Stimulated activated CD4-positive, alpha-beta T cell treated with anti-CD3 and anti-CD28 coated beads, Interleukin-2, amount 100 ng/mL, for 24 hours (primary cell): Measurements from ENCODE around the gene MEGF11.
A peak's percentile ranks its signal among the peaks of the same experiment; 100 is the strongest.
"Not testable (repeated sequence)": the region's sequence is repeated elsewhere in the genome, so short reads cannot be mapped to it uniquely, and the experiment has no call there.

Source experiments
- DNase-seq, 2 donors: peaks; one replicate each; pipeline ENCODE4 v3.0.0-alpha.2; 2020

Gene MEGF11

DNA sequence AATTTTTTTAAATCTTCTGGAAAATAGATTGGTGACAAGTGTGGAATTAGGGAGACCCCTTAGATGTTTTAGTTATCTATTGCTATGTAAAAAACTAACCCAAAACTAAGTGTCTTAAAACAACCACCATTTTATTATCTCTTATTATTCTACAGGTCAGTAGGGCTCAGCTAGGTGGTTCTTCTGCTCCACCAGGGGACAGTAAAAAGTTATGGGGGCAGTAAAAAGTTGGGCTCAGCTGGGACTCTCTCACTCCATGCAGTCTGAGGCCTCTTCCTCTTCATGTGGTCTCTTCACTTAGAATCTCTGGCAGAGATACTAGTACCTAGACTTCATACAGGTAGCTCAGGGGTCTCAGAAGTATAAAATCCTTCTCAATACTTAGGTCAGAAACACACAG, 21.8 kb upstream of the MEGF11 start:
- no peak for DNase-seq

GRCh38 chr15:66270932-66271331, 17.4 kb upstream of the MEGF11 start:
- no peak for DNase-seq

DNA sequence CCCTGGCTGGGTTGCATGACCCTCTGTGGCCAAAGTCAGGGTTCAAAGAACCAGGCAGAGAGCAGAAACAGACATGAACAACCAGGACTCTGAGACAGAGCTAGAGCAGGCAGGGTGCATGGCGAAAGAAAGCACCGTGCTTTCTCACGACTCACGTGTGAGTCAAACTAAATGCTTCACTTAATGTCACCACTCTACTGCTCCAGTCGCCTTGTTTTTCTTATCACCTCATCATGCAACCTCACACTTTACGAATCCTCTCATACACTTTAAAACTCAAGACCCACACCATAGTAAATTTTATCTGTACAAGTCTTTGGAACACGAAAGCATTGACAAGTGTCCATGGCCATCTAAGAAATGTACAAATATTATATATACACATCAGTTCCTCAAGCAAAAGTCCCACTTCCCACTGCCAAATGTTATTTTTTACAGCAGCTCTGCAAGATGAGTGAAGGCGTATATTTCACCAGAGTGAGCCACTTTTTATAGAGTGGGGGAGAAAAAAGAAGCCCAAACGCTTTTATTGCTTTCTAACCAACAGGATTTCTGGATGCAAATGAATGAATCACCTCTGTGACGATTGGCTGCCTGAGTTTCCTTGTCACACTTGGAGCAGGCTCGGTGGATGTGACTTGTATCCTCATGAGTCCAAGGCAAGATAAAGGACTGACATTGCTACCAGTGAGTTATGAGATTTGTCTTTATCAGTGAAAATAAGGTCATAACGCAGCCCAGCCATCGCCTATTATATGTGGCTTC, 16.0 kb upstream of the MEGF11 start:
- no peak for DNase-seq

DNA sequence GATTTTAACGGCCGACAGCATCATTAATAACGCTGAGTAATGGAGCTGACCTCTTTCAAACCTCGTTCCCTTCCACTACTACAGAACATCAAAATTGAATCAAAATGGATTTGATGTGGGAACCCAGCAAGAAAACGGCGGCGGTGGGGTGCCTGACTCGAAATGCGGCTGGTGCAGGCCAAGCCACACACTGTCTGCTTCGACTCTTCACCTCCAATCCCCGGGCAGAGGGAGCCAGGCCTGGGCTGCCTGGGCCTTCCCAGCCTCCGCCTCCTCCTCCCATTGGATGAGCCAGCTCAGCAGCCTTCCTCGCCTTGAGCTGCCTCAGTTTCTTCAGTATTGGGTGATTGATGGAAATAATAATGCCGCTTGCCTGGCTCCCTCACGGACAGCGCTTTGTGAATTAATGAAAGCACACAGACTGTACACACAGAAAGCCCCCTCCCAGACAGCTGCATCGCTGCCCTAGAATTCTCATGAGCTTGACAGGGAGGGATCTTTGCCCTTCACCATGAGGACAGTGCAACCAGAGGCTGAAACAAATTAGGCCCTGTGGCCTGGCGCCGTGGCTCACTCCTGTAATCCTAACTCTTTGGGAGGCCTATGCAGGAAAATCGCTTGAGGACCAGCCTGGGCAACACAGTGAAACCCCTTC, 11.4 kb upstream of the MEGF11 start:
- DNase-seq, result no peak

DNA sequence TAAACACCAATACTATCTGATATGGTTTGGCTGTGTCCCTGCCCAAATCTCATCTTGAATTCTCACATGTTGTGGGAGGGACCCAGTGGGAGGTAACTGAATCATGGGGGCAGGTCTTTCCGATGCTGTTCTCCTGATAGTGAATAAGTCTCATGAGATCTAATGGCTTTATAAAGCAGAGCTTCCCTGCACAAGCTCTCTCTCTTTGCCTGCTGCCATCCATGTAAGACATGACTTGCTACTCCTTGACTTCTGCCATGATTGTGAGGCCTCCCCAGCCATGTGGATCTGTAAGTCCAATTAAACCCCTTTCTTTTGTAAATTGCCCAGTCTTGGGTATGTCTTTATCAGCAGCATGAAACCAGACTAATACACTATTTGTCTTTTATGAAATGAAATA, 9.3 kb upstream of the MEGF11 start:
- not testable (repeated sequence) for DNase-seq

GRCh38 chr15:66261056-66261455, 7.5 kb upstream of the MEGF11 start:
- no peak for DNase-seq

GRCh38 chr15:66256692-66257091, 3.1 kb upstream of the MEGF11 start:
- no peak for DNase-seq

DNA sequence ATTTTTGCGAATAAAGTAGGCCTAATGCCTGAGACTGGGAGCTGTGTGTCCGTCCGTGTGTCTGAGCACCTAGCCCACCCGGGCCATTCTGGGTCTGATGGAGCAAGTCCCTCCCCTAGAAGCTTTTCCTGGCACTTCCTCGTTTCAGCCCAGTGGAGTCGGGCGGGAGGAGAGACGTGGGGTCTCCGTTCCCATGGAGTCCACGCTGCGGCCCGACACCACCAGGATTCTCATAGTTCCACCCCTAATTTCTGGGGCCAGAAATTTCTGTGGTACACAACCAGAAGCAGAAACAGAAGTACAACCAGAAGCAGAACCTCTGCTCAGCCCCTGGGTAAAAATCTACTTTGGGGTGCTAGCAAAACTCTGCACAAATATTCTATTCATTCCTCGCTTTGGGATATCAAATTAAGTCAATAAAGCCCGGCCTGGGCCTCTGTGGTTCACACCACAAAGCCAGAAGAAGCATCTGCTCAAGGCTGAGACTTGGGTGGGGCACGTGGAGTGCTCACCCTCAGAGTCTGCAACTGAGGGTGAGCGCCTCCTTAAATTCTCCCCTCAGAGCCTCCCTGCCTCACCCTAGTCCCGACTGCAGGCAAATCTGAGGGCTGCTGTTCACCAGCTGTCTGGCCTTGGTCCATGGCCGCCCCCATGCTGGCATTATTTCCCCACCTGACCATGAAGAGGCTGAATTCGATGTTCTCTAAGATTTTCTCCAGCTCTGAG, 1.6 kb upstream of the MEGF11 start:
- DNase-seq, result no peak

DNA sequence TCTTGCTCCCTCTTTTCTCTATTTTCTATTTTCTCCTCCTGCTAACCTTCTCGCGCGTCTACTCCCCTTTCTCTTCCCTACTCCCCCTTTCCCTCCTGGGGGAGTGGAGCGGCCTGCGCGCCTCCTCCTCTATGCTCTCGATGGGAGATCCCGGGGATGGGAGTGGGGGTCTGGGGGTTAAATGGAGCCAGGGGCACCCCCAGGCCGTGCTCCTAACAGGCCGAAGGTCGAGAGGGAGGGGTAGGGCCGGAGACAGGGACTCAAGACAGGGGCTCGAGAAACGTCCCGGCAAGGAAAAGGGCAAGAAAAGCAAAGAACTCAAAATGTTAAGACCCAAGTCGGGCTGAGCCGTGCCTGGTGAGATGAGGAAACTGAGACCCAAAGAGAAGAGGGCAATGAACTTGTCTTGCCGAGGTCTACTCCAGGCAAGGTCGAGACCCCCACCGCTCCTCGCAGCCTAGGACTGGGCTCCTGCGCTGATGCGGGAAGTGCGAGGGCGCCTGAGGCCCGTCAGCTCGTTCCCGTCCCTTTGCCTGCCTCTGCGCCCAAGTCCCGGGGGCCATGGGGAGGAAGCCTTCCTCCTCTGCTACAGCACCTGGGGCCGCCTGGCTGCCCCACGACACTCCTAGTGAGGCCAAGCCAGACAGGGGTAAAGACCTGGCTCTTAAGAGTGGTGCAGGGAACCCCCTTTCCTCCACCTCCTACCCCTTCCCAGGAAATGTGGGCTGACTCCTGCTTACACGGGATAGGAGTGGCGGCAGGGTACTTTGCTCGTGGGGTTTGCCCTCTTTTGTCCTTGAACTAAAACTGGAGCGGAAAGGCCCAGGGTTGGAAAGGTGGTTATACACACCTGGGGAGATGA, 770 bp upstream of the MEGF11 start:
- no peak for DNase-seq

GRCh38 chr15:66252685-66253417, 699 bp downstream of the MEGF11 start:
- peak in 1 of 2 donors; percentile 43 for DNase-seq

GRCh38 chr15:66251790-66252684, 1.5 kb downstream of the MEGF11 start:
- DNase-seq, result peak; percentile 55 to 71

- no peak for DNase-seq
These were observed 2.3 kb downstream of the MEGF11 start for GRCh38 chr15:66251065-66251789.

GRCh38 chr15:66249605-66250174, 3.9 kb downstream of the MEGF11 start:
- DNase-seq, result no peak

DNA sequence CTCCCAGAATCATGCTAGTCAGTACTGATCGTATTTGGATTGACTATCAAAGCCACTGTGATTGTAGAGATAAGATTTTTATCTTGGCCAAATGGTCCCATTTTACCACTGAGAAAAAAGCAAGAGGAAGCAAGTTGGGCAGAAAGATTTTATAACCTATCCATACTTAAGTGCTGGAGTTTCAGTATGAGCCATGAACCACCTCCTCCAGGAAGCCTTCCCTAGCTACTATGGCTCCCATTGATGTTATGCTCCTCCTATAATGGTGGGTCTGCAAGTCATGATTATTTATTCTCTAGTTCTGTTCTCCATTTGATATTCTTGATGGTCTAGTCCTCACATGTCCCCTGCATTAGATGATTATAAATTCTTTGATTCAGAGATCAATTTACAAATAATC, 6.6 kb downstream of the MEGF11 start:
- no peak for DNase-seq

DNA sequence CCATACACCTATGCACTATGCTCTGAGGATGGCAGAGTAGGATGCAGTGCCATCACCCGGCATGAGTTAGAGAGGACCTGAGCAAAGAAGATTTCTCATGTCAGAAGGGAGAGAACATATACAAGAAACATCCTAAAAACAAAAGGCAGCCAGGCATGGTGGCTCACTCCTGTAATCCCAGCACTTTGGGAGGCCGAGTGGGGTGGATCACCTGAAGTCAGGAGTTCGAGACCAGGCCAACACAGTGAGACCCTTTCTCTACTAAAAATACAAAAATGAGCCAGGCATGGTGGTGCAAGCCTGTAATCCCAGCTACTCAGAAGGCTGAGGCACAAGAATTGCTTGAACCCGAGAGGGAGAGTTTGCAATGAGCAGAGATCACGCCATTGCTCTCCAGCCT, 7.7 kb downstream of the MEGF11 start:
- DNase-seq, result not testable (repeated sequence)

DNA sequence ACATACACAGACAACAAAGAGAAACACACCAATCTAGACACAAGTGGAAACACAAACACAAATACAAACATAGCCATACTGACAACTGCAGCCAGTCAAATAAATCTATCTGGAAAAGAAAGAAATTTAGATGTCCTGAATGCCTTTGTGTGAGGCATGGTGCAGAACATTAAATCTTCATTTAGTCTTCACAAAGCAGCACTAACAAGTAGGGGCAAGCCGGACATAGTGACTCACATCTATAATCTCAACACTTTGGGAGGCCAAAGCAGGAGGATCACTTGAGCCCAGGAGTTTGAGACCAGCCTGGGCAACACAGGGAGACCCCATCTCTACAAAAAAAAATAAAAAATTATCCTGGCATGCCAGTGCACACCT, 11.7 kb downstream of the MEGF11 start:
- no peak for DNase-seq

DNA sequence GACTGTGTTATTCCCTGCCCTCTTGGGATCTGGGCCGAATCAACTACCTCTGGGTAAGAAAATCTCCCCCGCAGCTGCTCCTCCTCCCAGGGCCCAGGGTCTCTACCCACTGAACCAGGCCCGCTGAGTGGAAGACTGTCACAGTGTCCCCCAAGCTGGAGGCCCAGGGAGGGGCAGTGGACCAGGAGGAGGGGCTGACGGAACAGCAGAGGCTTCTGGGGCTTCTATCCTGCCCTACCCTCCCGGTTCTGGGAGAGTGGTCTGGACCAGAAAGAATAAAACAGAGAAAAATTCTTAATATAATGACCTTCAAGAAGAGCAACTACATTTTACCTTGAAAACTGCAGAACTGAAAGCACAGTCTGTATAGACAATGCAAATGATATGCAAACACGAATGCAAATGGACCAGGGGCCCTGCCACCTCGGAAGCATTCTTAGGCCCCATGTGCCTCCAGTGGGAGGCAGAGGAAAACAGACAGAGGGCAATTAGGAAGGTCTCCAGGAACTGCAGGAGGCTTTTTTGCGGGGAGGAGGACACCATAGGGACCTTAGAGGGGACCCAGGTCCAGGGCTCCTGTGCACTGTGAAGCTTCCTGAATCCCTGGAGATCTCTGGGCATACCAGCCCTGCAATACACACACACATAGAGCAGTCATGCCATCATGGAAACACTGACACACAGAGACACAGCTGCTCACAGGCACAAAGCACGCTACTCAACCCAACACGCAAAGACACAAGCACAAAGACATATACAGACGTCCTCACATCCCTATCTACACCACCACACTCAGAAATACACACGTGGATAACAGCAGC, 12.3 kb downstream of the MEGF11 start:
- DNase-seq, result no peak

- no peak for DNase-seq
These were observed 13.2 kb downstream of the MEGF11 start for GRCh38 chr15:66240240-66240794.

DNA sequence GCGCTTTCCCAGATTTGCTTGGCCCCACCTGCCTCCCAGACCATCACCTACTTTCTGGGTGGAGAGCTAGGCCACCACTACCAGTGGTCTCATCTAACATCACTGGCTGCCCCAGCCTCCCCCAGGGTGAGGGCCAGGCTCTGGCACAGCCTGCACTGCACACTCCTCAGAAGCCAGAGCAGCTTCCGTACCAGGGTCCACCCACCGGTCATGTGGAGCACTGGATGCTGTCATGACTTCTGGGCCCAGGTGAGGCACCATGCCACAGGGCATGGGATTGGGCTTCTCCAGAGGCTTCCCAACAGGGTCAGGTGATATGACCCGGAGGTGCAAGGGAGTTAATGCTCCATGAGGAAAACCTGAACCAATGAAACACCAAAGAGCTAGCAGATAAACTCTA, 14.0 kb downstream of the MEGF11 start:
- no peak for DNase-seq
